ENCODE data around the gene SLC25A22.

Gene SLC25A22

GRCh38 chr11:813072-813455 is 15.0 kb upstream of the SLC25A22 start:
- no peaks in the 10 kb centered on the region for H3K9me2 ChIP-seq (replicated peaks; ENCODE audit: insufficient read depth, low read length)
- no peak for TF ChIP-seq CTCF (IDR thresholded peaks at IDR 0.05; ENCODE audit: insufficient read depth, low read length, poor library complexity, severe bottlenecking)
- no peak for TF ChIP-seq EZH2phosphoT487 (conservative IDR thresholded peaks at IDR 0.05; ENCODE audit: low read length)
- H4K20me1 ChIP-seq (ENCODE audit: low read depth, low read length) = peaks cover 10% of the 10 kb centered on the region; the same call in 1 of the 2 replicates
- H3K27ac ChIP-seq (ENCODE audit: low read depth, low read length) = no peak overlapping the region
- H3K79me2 ChIP-seq (ENCODE audit: insufficient read depth, low read length) = peaks cover 32% of the 10 kb centered on the region
- no peak overlapping the region for H3K4me3 ChIP-seq (ENCODE audit: insufficient read depth, low read length, poor library complexity, severe bottlenecking)
- H3K9ac ChIP-seq (ENCODE audit: low read length) = no peak overlapping the region
- H3F3A ChIP-seq (ENCODE audit: insufficient read depth) = peaks cover 48% of the 10 kb centered on the region
- no peak overlapping the region for H3K4me2 ChIP-seq (ENCODE audit: low read depth, low read length, poor library complexity, severe bottlenecking)
- H3K36me3 ChIP-seq (ENCODE audit: low read length) = peaks cover 25% of the 10 kb centered on the region
- no peaks in the 10 kb centered on the region for H3K9me3 ChIP-seq (ENCODE audit: insufficient read depth, low read length)
- no peak overlapping the region for H2AFZ ChIP-seq (ENCODE audit: low read depth, low read length, severe bottlenecking)
- H3K27me3 ChIP-seq (ENCODE audit: low read length) = no peaks in the 10 kb centered on the region

- Histone ChIP-seq H3F3A (ENCODE audit: insufficient read depth) (peaks cover 53% of the 10 kb centered on the region), H3K9ac (ENCODE audit: low read length) (no peak overlapping the region), H3K27me3 (ENCODE audit: low read length) (no peaks in the 10 kb centered on the region), H3K79me2 (ENCODE audit: insufficient read depth, low read length) (peaks cover 36% of the 10 kb centered on the region), H3K9me3 (ENCODE audit: insufficient read depth, low read length) (no peaks in the 10 kb centered on the region), H2AFZ (ENCODE audit: low read depth, low read length, severe bottlenecking) (no peak overlapping the region), H3K4me3 (ENCODE audit: insufficient read depth, low read length, poor library complexity, severe bottlenecking) (no peak overlapping the region), H3K36me3 (ENCODE audit: low read length) (peaks cover 25% of the 10 kb centered on the region), H3K27ac (ENCODE audit: low read depth, low read length) (no peak overlapping the region), H3K4me2 (ENCODE audit: low read depth, low read length, poor library complexity, severe bottlenecking) (no peak overlapping the region), H4K20me1 (ENCODE audit: low read depth, low read length) (peaks cover 10% of the 10 kb centered on the region; the same call in 1 of the 2 replicates), H3K9me2 (replicated peaks; ENCODE audit: insufficient read depth, low read length) (no peaks in the 10 kb centered on the region)
- TF ChIP-seq EZH2phosphoT487 (conservative IDR thresholded peaks at IDR 0.05; ENCODE audit: low read length) (no peak), CTCF (IDR thresholded peaks at IDR 0.05; ENCODE audit: insufficient read depth, low read length, poor library complexity, severe bottlenecking) (no peak)
These were observed 14.3 kb upstream of the SLC25A22 start for GRCh38 chr11:812390-812789.

- no peaks in the 10 kb centered on the region for H3K9me2 ChIP-seq (replicated peaks; ENCODE audit: insufficient read depth, low read length)
- H4K20me1 ChIP-seq (ENCODE audit: low read depth, low read length) = peaks cover 10% of the 10 kb centered on the region; the same call in 1 of the 2 replicates
- H3K27me3 ChIP-seq (ENCODE audit: low read length) = no peaks in the 10 kb centered on the region
- H3K9me3 ChIP-seq (ENCODE audit: insufficient read depth, low read length) = no peaks in the 10 kb centered on the region
- TF ChIP-seq CTCF (IDR thresholded peaks at IDR 0.05; ENCODE audit: insufficient read depth, low read length, poor library complexity, severe bottlenecking) (no peak), EZH2phosphoT487 (conservative IDR thresholded peaks at IDR 0.05; ENCODE audit: low read length) (no peak)
- H3K4me3 ChIP-seq (ENCODE audit: insufficient read depth, low read length, poor library complexity, severe bottlenecking) = peak overlapping the region; percentile 71
- no peak overlapping the region for H2AFZ ChIP-seq (ENCODE audit: low read depth, low read length, severe bottlenecking)
- H3K27ac ChIP-seq (ENCODE audit: low read depth, low read length) = peak overlapping the region; percentile 85; the same call in 1 of the 2 replicates
- H3K36me3 ChIP-seq (ENCODE audit: low read length) = peaks cover 25% of the 10 kb centered on the region
- peaks cover 53% of the 10 kb centered on the region for H3F3A ChIP-seq (ENCODE audit: insufficient read depth)
- H3K9ac ChIP-seq (ENCODE audit: low read length) = peak overlapping the region; percentile 95
- H3K79me2 ChIP-seq (ENCODE audit: insufficient read depth, low read length) = peaks cover 36% of the 10 kb centered on the region
- peak overlapping the region; percentile 73 for H3K4me2 ChIP-seq (ENCODE audit: low read depth, low read length, poor library complexity, severe bottlenecking)
These were observed 13.6 kb upstream of the SLC25A22 start for GRCh38 chr11:811446-812245.
